Right kidney (tissue), 1 donor: ENCODE measurements around the gene PSMB11.

Experiments used
- DNase-seq: peaks from one replicate; pipeline ENCODE4 v3.0.0-alpha.2; 2016

Gene PSMB11

GRCh38 chr14:23089498-23090253 lies 47.7 kb downstream of the PSMB11 start:
- no peak for DNase-seq

GRCh38 chr14:23090254-23090636 lies 48.2 kb downstream of the PSMB11 start:
- DNase-seq: no peak

- DNase-seq: no peak
Observed at GRCh38 chr14:23091294-23092225, 49.5 kb downstream of the PSMB11 start.

- DNase-seq: no peak
Observed at GRCh38 chr14:23093104-23093503, 51.1 kb downstream of the PSMB11 start.

GRCh38 chr14:23093526-23093925 lies 51.5 kb downstream of the PSMB11 start:
- DNase-seq: no peak
